ENCODE data around the gene BRIP1. TPM values are rescaled to one million over a fixed set of nuclear protein-coding genes. Genes with fewer than 3 reads are reported as not detected.

The BRIP1 gene
- total RNA-seq, 1 experiment from 2014 or later = 20.2 TPM

DNA sequence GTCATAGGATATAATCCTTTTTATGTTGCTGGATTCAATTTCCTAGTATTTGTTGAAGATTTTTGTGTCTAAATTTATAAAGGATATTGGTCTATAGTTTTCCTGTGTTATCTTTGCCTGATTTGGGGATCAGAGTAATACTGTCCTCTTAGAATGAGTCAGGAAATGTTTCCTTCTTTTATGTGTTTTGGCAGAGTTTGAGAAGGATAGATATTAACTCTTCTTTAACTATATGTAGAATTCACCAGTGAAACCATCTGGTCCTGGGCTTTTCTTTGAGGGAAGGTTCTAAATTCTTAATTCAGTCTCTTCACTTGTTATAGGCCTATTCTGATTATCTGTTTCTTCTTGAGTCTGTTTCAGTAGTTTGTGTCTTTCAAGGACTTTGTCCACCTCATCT is 206.0 kb downstream of the BRIP1 start:
- no peak overlapping the region for H3K4me3 Mint-ChIP-seq

More for the DNA sequence above, 206.0 kb downstream of the BRIP1 start:
- H2BK5ac ChIP-seq (ENCODE audit: insufficient read length, low read length) = no peak overlapping the region
- no peak overlapping the region for H2AK5ac ChIP-seq (ENCODE audit: insufficient read length, low read length)
- no peak overlapping the region for H2BK12ac ChIP-seq (ENCODE audit: insufficient read length, low read depth, low read length)
- TF ChIP-seq, protein P1, sequence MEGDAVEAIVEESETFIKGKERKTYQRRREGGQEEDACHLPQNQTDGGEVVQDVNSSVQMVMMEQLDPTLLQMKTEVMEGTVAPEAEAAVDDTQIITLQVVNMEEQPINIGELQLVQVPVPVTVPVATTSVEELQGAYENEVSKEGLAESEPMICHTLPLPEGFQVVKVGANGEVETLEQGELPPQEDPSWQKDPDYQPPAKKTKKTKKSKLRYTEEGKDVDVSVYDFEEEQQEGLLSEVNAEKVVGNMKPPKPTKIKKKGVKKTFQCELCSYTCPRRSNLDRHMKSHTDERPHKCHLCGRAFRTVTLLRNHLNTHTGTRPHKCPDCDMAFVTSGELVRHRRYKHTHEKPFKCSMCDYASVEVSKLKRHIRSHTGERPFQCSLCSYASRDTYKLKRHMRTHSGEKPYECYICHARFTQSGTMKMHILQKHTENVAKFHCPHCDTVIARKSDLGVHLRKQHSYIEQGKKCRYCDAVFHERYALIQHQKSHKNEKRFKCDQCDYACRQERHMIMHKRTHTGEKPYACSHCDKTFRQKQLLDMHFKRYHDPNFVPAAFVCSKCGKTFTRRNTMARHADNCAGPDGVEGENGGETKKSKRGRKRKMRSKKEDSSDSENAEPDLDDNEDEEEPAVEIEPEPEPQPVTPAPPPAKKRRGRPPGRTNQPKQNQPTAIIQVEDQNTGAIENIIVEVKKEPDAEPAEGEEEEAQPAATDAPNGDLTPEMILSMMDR (conservative IDR thresholded peaks at IDR 0.05) = no peak
- no peaks in the 10 kb centered on the region for H3K4me1 Mint-ChIP-seq
- no peaks in the 10 kb centered on the region for H3K79me1 ChIP-seq (ENCODE audit: insufficient read depth, low read depth, low read length, poor library complexity, severe bottlenecking)
- no peak overlapping the region for H3K56ac ChIP-seq (ENCODE audit: insufficient read length, low read depth, low read length)
- no peaks in the 10 kb centered on the region for H3K4me1 ChIP-seq (ENCODE audit: insufficient read depth, low read length)
- H3K9me3 Mint-ChIP-seq = no peaks in the 10 kb centered on the region
- no peak overlapping the region for H3K4ac ChIP-seq (ENCODE audit: low read depth, low read length)
- no peak overlapping the region for H3T11ph ChIP-seq (ENCODE audit: low read length)
- no peak overlapping the region for H3K9ac ChIP-seq (ENCODE audit: extremely low read depth, insufficient read length, low read length)
- H3K14ac ChIP-seq (ENCODE audit: insufficient read depth, low read length) = no peak overlapping the region
- H4K91ac ChIP-seq (ENCODE audit: insufficient read length, low read depth, low read length) = no peak overlapping the region
- H2BK20ac ChIP-seq (ENCODE audit: low read depth, low read length, poor library complexity, severe bottlenecking) = no peak overlapping the region
- no peaks in the 10 kb centered on the region for H3K23me2 ChIP-seq (ENCODE audit: insufficient read length, low read depth, low read length, poor library complexity, severe bottlenecking)
- H3K27ac ChIP-seq (ENCODE audit: insufficient read length, low read depth, low read length) = no peak overlapping the region
- no peaks in the 10 kb centered on the region for H4K20me1 ChIP-seq (ENCODE audit: control insufficient read depth, insufficient read depth, insufficient read length)
- H3K79me2 ChIP-seq (ENCODE audit: insufficient read depth, low read length) = no peaks in the 10 kb centered on the region
- no peak overlapping the region for H3K27ac Mint-ChIP-seq
- no peaks in the 10 kb centered on the region for H3K36me3 Mint-ChIP-seq (ENCODE audit: insufficient read depth in 1 of 3, low read depth in 3 of 3)
- H4K5ac ChIP-seq (ENCODE audit: insufficient read length, low read depth, low read length) = no peak overlapping the region
- no peak overlapping the region for H4K8ac ChIP-seq (replicated peaks; ENCODE audit: insufficient read length, low read depth, low read length)
- no peak overlapping the region for H3K18ac ChIP-seq (ENCODE audit: insufficient read length, low read depth, low read length)
- H3K23ac ChIP-seq (ENCODE audit: insufficient read length, low read depth, low read length) = no peak overlapping the region
- no peaks in the 10 kb centered on the region for H3K27me3 ChIP-seq (ENCODE audit: insufficient read depth, low read length)
- H3K9me3 ChIP-seq (ENCODE audit: control insufficient read depth, low read depth, low read length) = no peaks in the 10 kb centered on the region
- H2BK15ac ChIP-seq (ENCODE audit: low read depth, low read length) = no peak overlapping the region
- no peak overlapping the region for H2BK120ac ChIP-seq (ENCODE audit: low read depth, low read length, poor library complexity, severe bottlenecking)
- H3K4me2 ChIP-seq (ENCODE audit: insufficient read depth, insufficient read length, low read length) = no peak overlapping the region
- DNase-seq = no peak
- no peak overlapping the region for H2AFZ ChIP-seq (ENCODE audit: low read length)
- H3K27me3 Mint-ChIP-seq (ENCODE audit: low read depth) = no peaks in the 10 kb centered on the region
